ENCODE measurements around the gene ACOD1. TPM values are rescaled to one million over a fixed set of nuclear protein-coding genes. Genes with fewer than 3 reads are reported as not detected.

ACOD1 gene
- total RNA-seq, 2 experiments from 2014 or later: not detected

- Mint-ChIP-seq H3K27ac (no peak overlapping the region), H3K4me3 (no peak overlapping the region), H3K4me1 (peaks cover 11% of the 10 kb centered on the region), H3K36me3 (ENCODE audit: low read depth) (no peaks in the 10 kb centered on the region), H3K27me3 (peaks cover 6% of the 10 kb centered on the region), H3K9me3 (ENCODE audit: low read depth) (no peaks in the 10 kb centered on the region)
- ChIA-PET CTCF (interaction anchor here (0.6 to 2.7 kb wide), 4 partner anchors 8 to 776 kb away, joined by 3 to 13 read pairs (median 3); no protein-coding TSS in a partner anchor), POLR2A (no interaction called here)
- DNase-seq (no peak), ATAC-seq (no peak)
- intact Hi-C loops (cut with DNase I, micrococcal nuclease): no loop called here
These were observed 23.8 kb downstream of the ACOD1 start for GRCh38 chr13:76971851-76972829.

DNA sequence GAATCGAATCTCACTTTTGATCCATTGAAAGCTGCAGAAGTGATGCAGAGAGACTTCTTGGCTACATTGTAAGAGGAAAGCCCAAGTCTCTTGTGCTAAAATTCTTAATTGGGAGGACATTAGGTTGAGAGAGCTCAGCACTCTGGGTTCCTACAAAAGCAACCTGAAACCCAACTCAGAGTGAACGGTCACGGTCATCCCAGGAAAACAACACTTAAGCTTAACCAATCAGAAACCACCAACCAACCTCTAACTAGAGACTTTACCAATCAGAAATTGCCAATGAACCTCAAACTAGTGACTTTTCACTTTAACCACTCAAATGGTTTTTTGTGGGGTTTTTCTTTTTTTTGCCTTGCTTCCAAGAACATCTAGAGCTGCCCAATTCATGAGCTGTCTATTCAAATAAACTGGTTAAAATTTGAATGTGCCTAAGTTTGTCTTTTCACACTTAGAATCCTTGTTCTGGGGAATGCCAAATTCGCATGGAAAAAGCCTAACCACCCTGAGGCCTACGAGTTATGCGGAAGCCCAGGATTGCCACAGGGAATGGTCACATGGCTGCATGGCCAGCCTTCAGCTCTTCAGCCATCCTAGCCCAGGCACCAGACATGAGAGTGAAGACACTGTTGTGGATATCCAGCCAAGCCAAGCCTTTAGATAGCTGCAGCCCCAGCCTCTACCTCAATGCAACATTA, 25.8 kb downstream of the ACOD1 start:
- intact Hi-C loops (cut with DNase I, micrococcal nuclease): no loop called here
- ATAC-seq (peak; percentile 47), DNase-seq (no peak)
- no peaks in the 10 kb centered on the region for H3K36me3 Mint-ChIP-seq (ENCODE audit: low read depth)
- POLR2A ChIA-PET: interaction anchor here (0.6 kb wide), 1 partner anchor 52 kb away, joined by 4 read pairs; no protein-coding TSS in a partner anchor
- H3K4me1 Mint-ChIP-seq: peaks cover 11% of the 10 kb centered on the region
- no peaks in the 10 kb centered on the region for H3K9me3 Mint-ChIP-seq (ENCODE audit: low read depth)
- no peak overlapping the region for H3K4me3 Mint-ChIP-seq
- H3K27me3 Mint-ChIP-seq: peaks cover 9% of the 10 kb centered on the region
- no peak overlapping the region for H3K27ac Mint-ChIP-seq
- CTCF ChIA-PET: interaction anchor here (0.7 kb wide), 1 partner anchor 40 kb away, joined by 3 read pairs; no protein-coding TSS in a partner anchor

GRCh38 chr13:76974618-76974975, 26.3 kb downstream of the ACOD1 start:
- CTCF ChIA-PET: no interaction called here
- Mint-ChIP-seq H3K27ac (no peak overlapping the region), H3K27me3 (peaks cover 9% of the 10 kb centered on the region), H3K9me3 (ENCODE audit: low read depth) (no peaks in the 10 kb centered on the region), H3K36me3 (ENCODE audit: low read depth) (no peaks in the 10 kb centered on the region), H3K4me3 (no peak overlapping the region), H3K4me1 (peaks cover 11% of the 10 kb centered on the region)
- no peak for DNase-seq
- POLR2A ChIA-PET: interaction anchor here (0.6 kb wide), 1 partner anchor 51 kb away, joined by 4 read pairs; no protein-coding TSS in a partner anchor
- intact Hi-C loops (cut with DNase I, micrococcal nuclease): no loop called here
- ATAC-seq: no peak

- no peak overlapping the region for H3K27ac Mint-ChIP-seq
- ATAC-seq: no peak
- POLR2A ChIA-PET: no interaction called here
These were observed 27.6 kb downstream of the ACOD1 start for GRCh38 chr13:76975863-76976262.

DNA sequence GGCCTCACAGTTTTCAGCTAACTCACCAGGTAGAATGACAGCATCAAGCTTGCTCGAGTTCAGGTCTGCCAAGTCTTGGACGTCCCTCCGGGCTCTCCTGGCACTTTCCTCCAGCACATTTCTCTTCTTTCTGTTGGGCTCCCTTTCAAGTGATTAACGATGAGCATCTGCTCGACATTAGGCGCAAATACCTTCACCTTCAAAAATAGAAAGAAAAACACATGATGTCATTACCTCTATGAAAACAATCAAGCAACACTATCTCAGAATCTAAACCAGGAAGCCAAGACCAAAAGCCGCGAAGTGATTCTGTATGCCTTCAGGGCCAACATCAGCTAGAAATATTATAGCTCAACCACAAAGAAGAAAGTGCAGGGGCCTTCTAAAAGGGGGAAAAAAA, 28.2 kb downstream of the ACOD1 start:
- ChIA-PET CTCF (interaction anchor here (0.8 to 1.3 kb wide), 5 partner anchors 9 to 74 kb away, joined by 3 to 5 read pairs (median 4); no protein-coding TSS in a partner anchor), POLR2A (no interaction called here)
- intact Hi-C loops (cut with DNase I, micrococcal nuclease): no loop called here
- Mint-ChIP-seq H3K4me3 (no peak overlapping the region), H3K36me3 (ENCODE audit: low read depth) (no peaks in the 10 kb centered on the region), H3K27me3 (peaks cover 15% of the 10 kb centered on the region), H3K9me3 (ENCODE audit: low read depth) (no peaks in the 10 kb centered on the region), H3K27ac (no peak overlapping the region), H3K4me1 (peaks cover 12% of the 10 kb centered on the region)
- ATAC-seq (no peak), DNase-seq (no peak)

More at GRCh38 chr13:76975863-76976262, 27.6 kb downstream of the ACOD1 start:
- H3K27me3 Mint-ChIP-seq: peaks cover 11% of the 10 kb centered on the region
- H3K9me3 Mint-ChIP-seq (ENCODE audit: low read depth): no peaks in the 10 kb centered on the region
- DNase-seq: no peak
- peaks cover 12% of the 10 kb centered on the region for H3K4me1 Mint-ChIP-seq
- no peak overlapping the region for H3K4me3 Mint-ChIP-seq
- intact Hi-C loops (cut with DNase I, micrococcal nuclease): no loop called here
- no peaks in the 10 kb centered on the region for H3K36me3 Mint-ChIP-seq (ENCODE audit: low read depth)
- CTCF ChIA-PET: interaction anchor here (1.0 to 1.3 kb wide), 3 partner anchors 10 to 21 kb away, joined by 3 to 4 read pairs (median 3); no protein-coding TSS in a partner anchor

DNA sequence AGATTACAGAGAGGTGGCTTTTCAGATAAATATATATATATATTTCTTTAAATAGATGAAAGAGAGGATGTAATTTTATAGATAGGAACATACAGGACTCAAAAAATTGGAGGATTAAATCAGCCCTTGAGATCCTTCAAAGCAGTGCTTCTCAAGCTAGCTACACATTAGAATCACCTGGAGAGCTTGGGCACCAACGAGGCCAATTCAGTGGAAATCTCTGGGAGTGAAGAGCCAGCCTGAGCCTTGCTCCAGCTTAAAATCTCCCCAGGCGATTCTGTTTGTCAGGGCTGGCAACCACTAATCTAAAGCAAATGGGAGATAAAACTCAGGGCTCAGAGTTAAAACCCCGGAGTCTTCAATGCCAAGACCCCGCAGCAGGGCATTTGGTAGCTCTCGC, 28.6 kb downstream of the ACOD1 start:
- Mint-ChIP-seq H3K27me3 (peaks cover 17% of the 10 kb centered on the region), H3K4me1 (peaks cover 12% of the 10 kb centered on the region), H3K27ac (no peak overlapping the region), H3K4me3 (no peak overlapping the region), H3K36me3 (ENCODE audit: low read depth) (no peaks in the 10 kb centered on the region), H3K9me3 (ENCODE audit: low read depth) (no peaks in the 10 kb centered on the region)
- intact Hi-C loops (cut with DNase I, micrococcal nuclease): no loop called here
- ChIA-PET CTCF (interaction anchor here (0.8 to 1.3 kb wide), 5 partner anchors 9 to 74 kb away, joined by 3 to 5 read pairs (median 4); no protein-coding TSS in a partner anchor), POLR2A (no interaction called here)
- DNase-seq: no peak
- no peak for ATAC-seq

- no peaks in the 10 kb centered on the region for H3K9me3 Mint-ChIP-seq (ENCODE audit: low read depth)
- H3K27ac Mint-ChIP-seq: no peak overlapping the region
- peaks cover 7% of the 10 kb centered on the region for H3K4me1 Mint-ChIP-seq
- no peaks in the 10 kb centered on the region for H3K36me3 Mint-ChIP-seq (ENCODE audit: low read depth)
- peak; percentile 100 for ATAC-seq
- intact Hi-C loops (cut with DNase I, micrococcal nuclease): loop anchor here (5.0 to 10.0 kb wide), 4 partner anchors 155 to 1108 kb away; no protein-coding TSS in a partner anchor
- POLR2A ChIA-PET: no interaction called here
- CTCF ChIA-PET: interaction anchor here (0.6 to 3.4 kb wide), 27 partner anchors 9 to 536 kb away, joined by 3 to 18 read pairs (median 4); partner anchors contain the start of gene CLN5
- H3K4me3 Mint-ChIP-seq: peak overlapping the region; percentile 51
- peaks cover 20% of the 10 kb centered on the region for H3K27me3 Mint-ChIP-seq
- DNase-seq: peak; percentile 93
These were observed 31.9 kb downstream of the ACOD1 start for GRCh38 chr13:76980075-76980718.

DNA sequence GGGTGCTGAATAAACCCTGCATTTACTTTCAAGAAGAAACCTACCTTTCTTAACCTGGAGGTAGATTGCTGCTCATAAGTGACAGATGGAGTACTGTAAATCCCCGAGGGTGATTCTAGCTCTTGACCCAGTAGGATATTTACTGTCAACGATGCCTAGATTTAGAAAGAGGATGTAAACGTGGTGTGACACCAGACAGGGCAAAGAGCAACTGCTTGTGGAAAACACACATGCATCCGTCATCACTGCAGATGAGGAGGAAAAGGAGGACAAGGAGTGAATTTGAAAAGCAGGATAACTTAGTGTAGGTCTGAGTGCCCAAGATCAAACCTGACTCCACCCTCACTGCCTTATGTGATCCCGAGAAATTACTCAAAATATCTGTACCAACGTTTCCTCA, 33.8 kb downstream of the ACOD1 start:
- Mint-ChIP-seq H3K4me3 (no peak overlapping the region), H3K36me3 (ENCODE audit: low read depth) (no peaks in the 10 kb centered on the region), H3K27ac (no peak overlapping the region), H3K4me1 (peaks cover 2% of the 10 kb centered on the region), H3K27me3 (peaks cover 24% of the 10 kb centered on the region), H3K9me3 (ENCODE audit: low read depth) (no peaks in the 10 kb centered on the region)
- no peak for ATAC-seq
- DNase-seq: no peak
- intact Hi-C loops (cut with DNase I, micrococcal nuclease): loop anchor here (5.0 to 10.0 kb wide), 4 partner anchors 157 to 1110 kb away; no protein-coding TSS in a partner anchor
- ChIA-PET POLR2A (no interaction called here), CTCF (interaction anchor here (0.7 to 3.4 kb wide), 4 partner anchors 10 to 1189 kb away, joined by 3 to 13 read pairs (median 7); partner anchors contain the start of gene CLN5)

DNA sequence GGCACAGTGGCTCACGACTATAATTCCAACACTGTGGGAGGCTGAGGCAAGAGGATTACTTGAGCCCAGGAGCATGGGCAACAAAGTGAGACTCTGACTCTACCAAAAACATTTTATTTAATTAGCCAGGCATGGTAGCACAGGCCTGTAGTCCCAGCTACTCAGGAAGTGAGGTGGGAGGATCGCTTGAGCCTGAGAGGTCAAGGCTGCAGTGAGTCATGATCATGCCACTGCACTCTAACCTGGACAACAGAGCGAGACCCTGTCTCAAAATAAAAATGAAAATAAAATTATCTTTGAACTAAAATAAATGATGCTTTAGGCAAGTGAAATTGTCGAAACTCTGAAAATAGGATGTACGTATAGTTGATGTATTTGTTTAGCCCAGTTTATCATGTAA, 35.4 kb downstream of the ACOD1 start:
- no peak for DNase-seq
- ChIA-PET CTCF (no interaction called here), POLR2A (no interaction called here)
- Mint-ChIP-seq H3K27me3 (peaks cover 27% of the 10 kb centered on the region), H3K4me3 (no peak overlapping the region), H3K27ac (no peak overlapping the region), H3K4me1 (peaks cover 2% of the 10 kb centered on the region), H3K36me3 (ENCODE audit: low read depth) (no peaks in the 10 kb centered on the region), H3K9me3 (ENCODE audit: low read depth) (no peaks in the 10 kb centered on the region)
- intact Hi-C loops (cut with DNase I, micrococcal nuclease): loop anchor here (5.0 to 10.0 kb wide), 4 partner anchors 159 to 1111 kb away; no protein-coding TSS in a partner anchor
- ATAC-seq: no peak

- peak; percentile 86 for DNase-seq
- ChIA-PET CTCF (interaction anchor here (1.0 to 2.0 kb wide), 2 partner anchors 10 kb away, joined by 11 to 14 read pairs; no protein-coding TSS in a partner anchor), POLR2A (interaction anchor here (1.2 to 1.5 kb wide), 2 partner anchors 35 to 107 kb away, joined by 4 read pairs; partner anchors contain the start of gene FBXL3)
- ATAC-seq: peak; percentile 79
- Mint-ChIP-seq H3K36me3 (ENCODE audit: low read depth) (peaks cover 17% of the 10 kb centered on the region), H3K27me3 (peaks cover 4% of the 10 kb centered on the region), H3K4me1 (peaks cover 32% of the 10 kb centered on the region), H3K9me3 (ENCODE audit: low read depth) (no peaks in the 10 kb centered on the region), H3K4me3 (peak overlapping the region; percentile 97), H3K27ac (peak overlapping the region; percentile 99)
- intact Hi-C loops (cut with DNase I, micrococcal nuclease): loop anchor here (1.0 to 5.0 kb wide), 10 partner anchors 18 to 1664 kb away; partner anchors contain the start of genes KCTD12 (in 2 of the 2), SLAIN1 (in 2 of the 2), COMMD6 (in 1 of the 2) and FBXL3 (in 1 of the 2)
These were observed 43.1 kb downstream of the ACOD1 start for GRCh38 chr13:76991432-76991795.

All from activated CD4-positive, alpha-beta T cell treated with anti-CD3 and anti-CD28 coated beads for 36 hours (primary cell).